SK-N-SH (cell line): Measurements from ENCODE around the gene SNCA.

Experiments used
- CHD2 ChIP-seq: fragments of 150-350 bp; IDR thresholded peaks from 2 replicates; pipeline ENCODE4 v1.6.1; 2018; ENCODE audit warnings: low read length; ENCODE audit not compliant: partially characterized antibody
- GABPA ChIP-seq: IDR thresholded peaks from 2 replicates; pipeline ENCODE4 v1.4.0; 2012; ENCODE audit warnings: low read depth, mild to moderate bottlenecking
- POLR2AphosphoS5 ChIP-seq: IDR thresholded peaks from 2 replicates; pipeline ENCODE4 v1.6.1; 2012; ENCODE audit warnings: low read depth, low read length
- RCOR1 ChIP-seq: fragments of 150-350 bp; IDR thresholded peaks from 2 replicates; pipeline ENCODE4 v1.6.1; 2017; ENCODE audit warnings: antibody characterized with exemption, low read length
- RFX5 ChIP-seq: IDR thresholded peaks from 2 replicates; pipeline ENCODE4 v1.6.1; 2012; ENCODE audit warnings: mild to moderate bottlenecking, improper control_type of control experiment, low read length
- TF ChIP-seq, protein P1 (sequence below): fragments of 200-600 bp; sonication (generic); IDR thresholded peaks from 2 replicates; pipeline ENCODE4 v1.6.1; 2017; ENCODE audit warnings: antibody characterized with exemption, mild to moderate bottlenecking, moderate library complexity
- TF ChIP-seq, protein P2 (sequence below): IDR thresholded peaks from 2 replicates; pipeline ENCODE4; 2012
- TF ChIP-seq, protein P3 (sequence below): IDR thresholded peaks from 2 replicates; pipeline ENCODE4 v1.4.0; 2012; ENCODE audit warnings: low read depth, borderline replicate concordance
- TF ChIP-seq, protein P4 (sequence below): IDR thresholded peaks from 2 replicates; pipeline ENCODE4 v1.6.1; 2012; ENCODE audit warnings: mild to moderate bottlenecking, low read depth, low read length, moderate library complexity

DNA sequence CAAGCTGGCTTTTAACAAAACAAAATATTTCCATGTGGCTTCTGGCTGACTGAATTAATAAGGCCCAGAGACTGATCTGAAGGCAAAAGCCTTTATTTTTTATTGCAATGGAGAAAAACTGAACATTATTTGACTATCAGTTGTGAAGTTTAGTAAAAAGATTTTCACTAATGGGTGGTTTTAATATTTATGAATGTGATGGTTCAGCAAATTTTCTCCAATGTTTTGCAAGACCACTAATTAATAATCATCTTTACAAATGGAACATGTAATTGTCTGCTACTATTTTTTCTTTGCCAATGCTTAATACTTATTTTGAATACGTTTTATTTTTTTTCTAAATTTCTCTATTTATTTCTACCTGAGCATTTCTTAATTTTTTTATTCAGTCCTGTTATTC, 90.6 kb downstream of the SNCA start:
- no peak for TF ChIP-seq RCOR1
- no peak for TF ChIP-seq RFX5
- no peak for TF ChIP-seq GABPA
- TF ChIP-seq, protein P1, sequence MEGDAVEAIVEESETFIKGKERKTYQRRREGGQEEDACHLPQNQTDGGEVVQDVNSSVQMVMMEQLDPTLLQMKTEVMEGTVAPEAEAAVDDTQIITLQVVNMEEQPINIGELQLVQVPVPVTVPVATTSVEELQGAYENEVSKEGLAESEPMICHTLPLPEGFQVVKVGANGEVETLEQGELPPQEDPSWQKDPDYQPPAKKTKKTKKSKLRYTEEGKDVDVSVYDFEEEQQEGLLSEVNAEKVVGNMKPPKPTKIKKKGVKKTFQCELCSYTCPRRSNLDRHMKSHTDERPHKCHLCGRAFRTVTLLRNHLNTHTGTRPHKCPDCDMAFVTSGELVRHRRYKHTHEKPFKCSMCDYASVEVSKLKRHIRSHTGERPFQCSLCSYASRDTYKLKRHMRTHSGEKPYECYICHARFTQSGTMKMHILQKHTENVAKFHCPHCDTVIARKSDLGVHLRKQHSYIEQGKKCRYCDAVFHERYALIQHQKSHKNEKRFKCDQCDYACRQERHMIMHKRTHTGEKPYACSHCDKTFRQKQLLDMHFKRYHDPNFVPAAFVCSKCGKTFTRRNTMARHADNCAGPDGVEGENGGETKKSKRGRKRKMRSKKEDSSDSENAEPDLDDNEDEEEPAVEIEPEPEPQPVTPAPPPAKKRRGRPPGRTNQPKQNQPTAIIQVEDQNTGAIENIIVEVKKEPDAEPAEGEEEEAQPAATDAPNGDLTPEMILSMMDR = no peak
- TF ChIP-seq, protein P2, sequence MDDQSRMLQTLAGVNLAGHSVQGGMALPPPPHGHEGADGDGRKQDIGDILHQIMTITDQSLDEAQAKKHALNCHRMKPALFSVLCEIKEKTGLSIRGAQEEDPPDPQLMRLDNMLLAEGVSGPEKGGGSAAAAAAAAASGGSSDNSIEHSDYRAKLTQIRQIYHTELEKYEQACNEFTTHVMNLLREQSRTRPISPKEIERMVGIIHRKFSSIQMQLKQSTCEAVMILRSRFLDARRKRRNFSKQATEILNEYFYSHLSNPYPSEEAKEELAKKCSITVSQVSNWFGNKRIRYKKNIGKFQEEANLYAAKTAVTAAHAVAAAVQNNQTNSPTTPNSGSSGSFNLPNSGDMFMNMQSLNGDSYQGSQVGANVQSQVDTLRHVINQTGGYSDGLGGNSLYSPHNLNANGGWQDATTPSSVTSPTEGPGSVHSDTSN = no peak
- TF ChIP-seq, protein P3, sequence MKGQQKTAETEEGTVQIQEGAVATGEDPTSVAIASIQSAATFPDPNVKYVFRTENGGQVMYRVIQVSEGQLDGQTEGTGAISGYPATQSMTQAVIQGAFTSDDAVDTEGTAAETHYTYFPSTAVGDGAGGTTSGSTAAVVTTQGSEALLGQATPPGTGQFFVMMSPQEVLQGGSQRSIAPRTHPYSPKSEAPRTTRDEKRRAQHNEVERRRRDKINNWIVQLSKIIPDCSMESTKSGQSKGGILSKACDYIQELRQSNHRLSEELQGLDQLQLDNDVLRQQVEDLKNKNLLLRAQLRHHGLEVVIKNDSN = no peak
- TF ChIP-seq, protein P4, sequence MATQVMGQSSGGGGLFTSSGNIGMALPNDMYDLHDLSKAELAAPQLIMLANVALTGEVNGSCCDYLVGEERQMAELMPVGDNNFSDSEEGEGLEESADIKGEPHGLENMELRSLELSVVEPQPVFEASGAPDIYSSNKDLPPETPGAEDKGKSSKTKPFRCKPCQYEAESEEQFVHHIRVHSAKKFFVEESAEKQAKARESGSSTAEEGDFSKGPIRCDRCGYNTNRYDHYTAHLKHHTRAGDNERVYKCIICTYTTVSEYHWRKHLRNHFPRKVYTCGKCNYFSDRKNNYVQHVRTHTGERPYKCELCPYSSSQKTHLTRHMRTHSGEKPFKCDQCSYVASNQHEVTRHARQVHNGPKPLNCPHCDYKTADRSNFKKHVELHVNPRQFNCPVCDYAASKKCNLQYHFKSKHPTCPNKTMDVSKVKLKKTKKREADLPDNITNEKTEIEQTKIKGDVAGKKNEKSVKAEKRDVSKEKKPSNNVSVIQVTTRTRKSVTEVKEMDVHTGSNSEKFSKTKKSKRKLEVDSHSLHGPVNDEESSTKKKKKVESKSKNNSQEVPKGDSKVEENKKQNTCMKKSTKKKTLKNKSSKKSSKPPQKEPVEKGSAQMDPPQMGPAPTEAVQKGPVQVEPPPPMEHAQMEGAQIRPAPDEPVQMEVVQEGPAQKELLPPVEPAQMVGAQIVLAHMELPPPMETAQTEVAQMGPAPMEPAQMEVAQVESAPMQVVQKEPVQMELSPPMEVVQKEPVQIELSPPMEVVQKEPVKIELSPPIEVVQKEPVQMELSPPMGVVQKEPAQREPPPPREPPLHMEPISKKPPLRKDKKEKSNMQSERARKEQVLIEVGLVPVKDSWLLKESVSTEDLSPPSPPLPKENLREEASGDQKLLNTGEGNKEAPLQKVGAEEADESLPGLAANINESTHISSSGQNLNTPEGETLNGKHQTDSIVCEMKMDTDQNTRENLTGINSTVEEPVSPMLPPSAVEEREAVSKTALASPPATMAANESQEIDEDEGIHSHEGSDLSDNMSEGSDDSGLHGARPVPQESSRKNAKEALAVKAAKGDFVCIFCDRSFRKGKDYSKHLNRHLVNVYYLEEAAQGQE = no peak
- TF ChIP-seq POLR2AphosphoS5 = no peak
- TF ChIP-seq CHD2 = no peak
